Renal cortex interstitium (tissue), 11 donors: ENCODE data around the gene MYL3. TPM values are rescaled to one million over a fixed set of nuclear protein-coding genes. Genes with fewer than 3 reads are reported as not detected.

Experiments used
- DNase-seq, 11 donors: peaks; one replicate each; pipeline ENCODE4 v3.0.0-alpha.2; 2013; ENCODE audit warnings: low read depth in 9 of 11, low spot score in 4 of 11; ENCODE audit errors: extremely low read depth in 1 of 11
- polyA plus RNA-seq, 3 donors: library from polyadenylated mRNA; unstranded; fragments of 120-200 nt; gene quantifications; one replicate each; pipeline ENCODE4 v1.2.1, GENCODE V29; 2013; ENCODE audit not compliant: insufficient read length in 3 of 3

Gene MYL3
- polyA plus RNA-seq, 3 donors = 22.2 to 25.7 (median 22.5) TPM

- no peak for DNase-seq
These were observed 26.3 kb upstream of the MYL3 start for GRCh38 chr3:46889381-46890110.

GRCh38 chr3:46888705-46889104, 25.5 kb upstream of the MYL3 start:
- DNase-seq = no peak

GRCh38 chr3:46887980-46888494, 24.8 kb upstream of the MYL3 start:
- no peak for DNase-seq

- no peak for DNase-seq
These were observed 22.4 kb upstream of the MYL3 start for GRCh38 chr3:46885612-46886011.

GRCh38 chr3:46884929-46885328, 21.7 kb upstream of the MYL3 start:
- no peak for DNase-seq

- DNase-seq = no peak
These were observed 21.2 kb upstream of the MYL3 start for GRCh38 chr3:46884427-46884826.

- DNase-seq = no peak
These were observed 20.6 kb upstream of the MYL3 start for GRCh38 chr3:46883830-46884185.

GRCh38 chr3:46883054-46883829, 20.0 kb upstream of the MYL3 start:
- no peak for DNase-seq

- DNase-seq = peak in 3 of 11 donors; percentile 47 to 58 (median 51)
These were observed 19.3 kb upstream of the MYL3 start for GRCh38 chr3:46882377-46883053.

GRCh38 chr3:46881596-46882376, 18.5 kb upstream of the MYL3 start:
- DNase-seq = peak in 2 of 11 donors; percentile 45 to 59

- no peak for DNase-seq
These were observed 17.8 kb upstream of the MYL3 start for GRCh38 chr3:46880884-46881595.

GRCh38 chr3:46878781-46879436, 15.7 kb upstream of the MYL3 start:
- peak in 1 of 11 donors; percentile 71 for DNase-seq

- DNase-seq = no peak
These were observed 14.3 kb upstream of the MYL3 start, which contains the start of gene PTH1R for GRCh38 chr3:46877406-46878125. PTH1R (plus strand) TSS chr3:46877721; CDS start chr3:46883560, 5,839 bp downstream.

GRCh38 chr3:46876313-46877300, 13.4 kb upstream of the MYL3 start:
- DNase-seq = no peak

GRCh38 chr3:46875560-46875959, 12.3 kb upstream of the MYL3 start:
- DNase-seq = no peak

GRCh38 chr3:46874430-46874829, 11.2 kb upstream of the MYL3 start:
- peak in 8 of 11 donors; percentile 57 to 80 (median 71) for DNase-seq
